IMR-90 (cell line): ENCODE measurements around the gene HINT3.

Experiments used
- CEBPB ChIP-seq: IDR thresholded peaks from 2 replicates; pipeline ENCODE4 v1.6.1; 2012; ENCODE audit warnings: low read depth, low read length, improper control_type of control experiment
- CHD1 ChIP-seq: IDR thresholded peaks from 2 replicates; pipeline ENCODE4 v1.6.1; 2012; ENCODE audit warnings: low read depth, low read length, improper control_type of control experiment
- CTCF ChIP-seq: conservative IDR thresholded peaks from 2 replicates; pipeline ENCODE4 v1.5.1; 2012; ENCODE audit warnings: mild to moderate bottlenecking, low read depth, low read length, improper control_type of control experiment
- MAFK ChIP-seq: IDR thresholded peaks from 2 replicates; pipeline ENCODE4 v1.6.1; 2012; ENCODE audit warnings: low read depth, low read length, improper control_type of control experiment
- MXI1 ChIP-seq: IDR thresholded peaks from 2 replicates; pipeline ENCODE4 v1.6.1; 2012; ENCODE audit warnings: low read depth, mild to moderate bottlenecking, low read length, moderate library complexity, borderline replicate concordance
- POLR2A ChIP-seq: IDR thresholded peaks from 2 replicates; pipeline ENCODE4 v1.6.1; 2012; ENCODE audit warnings: mild to moderate bottlenecking, low read depth, low read length
- RAD21 ChIP-seq: IDR thresholded peaks from 2 replicates; pipeline ENCODE4 v1.6.1; 2012; ENCODE audit warnings: low read length, improper control_type of control experiment
- SMC3 ChIP-seq: fragments of 150-350 bp; IDR thresholded peaks from 2 replicates; pipeline ENCODE4 v1.6.1; 2016; ENCODE audit warnings: low read depth, mild to moderate bottlenecking, antibody characterized with exemption, low read length, moderate library complexity

GRCh38 chr6:125995972-125996580 lies 39.5 kb downstream of the HINT3 start:
- TF ChIP-seq CTCF (peak; percentile 94), POLR2A (no peak), CEBPB (no peak), MAFK (no peak), RAD21 (peak; percentile 91), CHD1 (no peak), MXI1 (no peak), SMC3 (peak; percentile 79)
